ENCODE results near the gene OR52A5.

OR52A5 gene

DNA sequence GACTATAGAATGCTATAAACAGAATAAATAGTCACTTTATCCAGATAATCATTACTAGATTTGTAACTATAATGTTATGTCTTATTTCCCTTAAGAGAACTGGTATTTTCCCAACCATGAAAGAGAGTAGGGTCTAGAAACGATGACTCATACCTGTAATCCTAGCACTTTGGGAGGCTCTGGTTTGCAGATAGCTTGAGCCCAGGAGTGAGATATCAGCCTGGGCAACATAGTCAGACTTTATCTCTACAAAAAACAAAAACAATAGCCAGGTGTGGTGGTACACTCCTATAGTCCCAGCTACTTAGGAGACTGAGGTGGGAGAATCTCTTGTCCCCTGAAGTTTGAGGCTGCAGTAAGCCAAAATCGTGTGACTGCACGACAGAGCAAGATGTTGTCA lies 30.9 kb downstream of the OR52A5 start:
- no peak for DNase-seq

DNA sequence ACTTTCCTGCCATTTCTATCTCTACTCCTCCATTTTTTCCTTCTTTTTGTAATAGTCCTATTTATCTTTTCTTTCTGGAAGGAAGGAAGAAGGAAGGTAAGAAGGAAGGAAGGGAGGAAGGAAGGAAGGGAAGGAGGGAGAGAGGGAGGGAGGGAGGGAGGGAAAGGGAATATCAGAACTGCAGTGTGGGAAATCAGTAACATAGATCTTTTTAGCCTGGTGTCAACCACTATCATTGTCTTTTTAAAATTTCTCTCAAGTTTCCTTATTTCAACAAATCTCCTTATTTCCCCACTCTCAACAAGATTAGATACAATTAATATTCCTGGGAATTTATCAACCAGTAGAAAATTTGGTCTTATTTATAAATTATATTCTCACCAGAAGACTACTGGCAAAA lies 35.1 kb downstream of the OR52A5 start:
- no peak for DNase-seq

DNA sequence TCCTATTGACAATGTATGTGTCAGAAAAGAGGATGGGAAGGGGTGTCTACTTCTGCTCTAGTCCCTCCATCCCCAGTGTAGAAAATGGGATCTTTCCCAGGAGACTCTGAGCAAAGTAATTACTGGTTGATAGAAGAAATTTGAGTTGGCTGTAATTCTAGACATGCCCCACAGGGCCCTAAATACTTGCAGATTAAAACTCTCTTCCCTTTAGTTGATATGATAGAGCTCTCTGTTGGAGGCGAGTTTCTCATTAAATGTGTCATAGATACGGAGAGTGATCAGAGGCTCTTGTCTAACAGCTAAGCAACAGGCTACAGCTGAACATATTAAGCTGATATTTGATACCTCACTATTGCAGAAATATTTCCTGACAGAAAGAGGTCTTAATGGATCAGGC lies 35.9 kb downstream of the OR52A5 start:
- DNase-seq, result no peak

DNA sequence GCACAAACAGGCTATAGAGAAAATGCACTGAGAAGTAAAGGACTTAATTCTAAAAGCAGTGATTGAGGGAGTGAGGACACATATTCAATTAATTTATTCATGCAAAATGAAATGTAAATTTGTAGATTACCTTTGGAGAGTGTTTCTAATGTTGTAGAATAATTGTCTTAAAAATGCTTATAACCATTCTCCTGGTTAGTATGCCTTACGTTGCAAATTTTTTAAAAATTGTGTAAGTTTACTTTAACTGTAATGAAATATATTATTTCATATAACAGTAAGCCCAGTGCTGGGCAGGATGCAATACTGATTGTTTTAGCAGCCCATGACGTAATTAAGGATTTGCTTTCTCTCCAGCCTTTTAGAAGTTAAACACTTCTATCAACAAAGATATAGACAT lies 42.1 kb downstream of the OR52A5 start:
- no peak for DNase-seq

DNA sequence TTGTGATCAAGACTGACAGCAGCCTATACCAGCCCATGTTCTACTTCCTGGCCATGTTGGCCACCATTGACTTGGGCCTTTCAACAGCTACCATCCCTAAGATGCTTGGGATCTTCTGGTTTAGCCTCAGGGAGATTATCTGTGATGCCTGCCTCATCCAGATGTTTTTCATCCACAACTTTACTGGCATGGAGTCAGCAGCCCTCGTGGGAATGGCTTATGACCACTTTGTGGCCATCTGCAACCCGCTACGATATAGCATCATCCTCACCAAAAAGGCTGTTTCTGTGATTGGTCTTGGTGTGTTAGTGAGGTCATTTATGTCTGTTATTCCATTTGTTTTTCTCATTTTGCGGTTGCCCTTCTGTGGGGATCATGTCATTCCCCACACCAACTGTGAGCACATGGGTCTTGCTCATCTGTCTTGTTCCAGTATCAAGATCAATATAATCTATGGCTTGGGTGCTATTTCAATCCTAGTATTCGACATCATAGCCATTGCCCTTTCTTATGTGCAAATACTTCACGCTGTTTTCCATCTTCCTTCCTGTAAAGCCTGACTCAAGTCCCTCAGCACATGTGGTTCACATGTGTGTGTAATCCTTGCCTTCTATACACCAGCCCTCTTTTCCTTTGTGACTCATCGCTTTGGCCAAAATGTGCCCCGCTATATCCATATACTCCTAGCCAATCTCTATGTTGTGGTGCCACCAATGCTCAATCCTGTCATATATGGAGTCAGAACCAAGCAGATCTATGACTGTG lies 45.2 kb downstream of the OR52A5 start:
- no peak for DNase-seq

DNA sequence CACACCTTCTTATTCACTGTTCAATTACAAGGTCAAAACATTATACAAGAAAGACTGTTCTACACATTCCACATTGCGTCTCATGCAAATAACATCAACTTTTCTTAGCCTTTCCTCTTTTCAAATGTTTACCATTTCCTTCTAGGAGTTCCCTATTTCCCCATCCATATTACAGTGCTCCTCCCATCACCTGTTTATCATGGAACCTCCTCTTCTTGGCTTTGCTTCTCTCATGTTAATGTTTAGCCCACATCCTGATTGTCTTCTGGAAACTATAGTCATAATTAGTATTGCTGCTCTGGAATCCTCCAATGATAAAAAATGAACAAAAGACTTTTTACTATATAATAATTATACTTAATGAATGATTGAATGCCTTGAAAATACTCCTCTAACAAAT lies 47.5 kb downstream of the OR52A5 start:
- DNase-seq, result no peak

DNA sequence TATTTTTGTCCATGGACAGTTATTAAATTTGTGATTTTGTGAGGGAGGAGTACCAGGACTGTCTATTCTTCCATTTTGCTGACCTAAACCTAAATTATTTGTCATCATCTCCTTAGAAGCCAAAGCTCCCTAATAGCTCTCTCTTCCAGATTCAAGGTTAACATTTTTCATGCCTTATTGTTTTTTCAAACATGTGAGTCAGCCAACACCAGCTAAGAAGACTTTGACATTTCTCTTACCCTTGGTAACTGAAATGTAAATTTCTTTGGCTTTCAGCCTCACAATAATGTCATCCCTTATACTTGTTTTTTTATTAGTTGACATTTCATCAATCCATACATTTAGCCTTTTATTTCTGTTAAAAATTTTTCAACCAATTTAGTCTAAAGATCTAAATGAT lies 49.6 kb downstream of the OR52A5 start:
- no peak for DNase-seq

DNA sequence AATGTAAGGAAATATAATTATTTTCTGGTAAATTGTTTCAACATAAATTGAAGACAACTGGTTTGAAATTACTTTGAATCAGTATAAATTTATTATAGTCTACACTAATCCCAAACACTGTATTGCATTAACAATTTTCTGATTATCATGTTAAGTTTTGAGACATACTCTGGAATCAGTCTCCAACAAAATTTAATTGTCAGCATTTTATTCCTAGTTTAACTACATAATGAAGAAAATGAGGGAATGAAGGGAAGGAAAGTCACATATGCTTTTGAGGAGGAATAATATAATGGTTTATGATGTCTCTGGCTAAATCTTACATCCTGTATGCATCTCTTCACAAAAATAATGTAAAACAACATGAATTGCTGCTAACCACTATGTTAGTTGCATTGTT lies 54.6 kb downstream of the OR52A5 start:
- no peak for DNase-seq

DNA sequence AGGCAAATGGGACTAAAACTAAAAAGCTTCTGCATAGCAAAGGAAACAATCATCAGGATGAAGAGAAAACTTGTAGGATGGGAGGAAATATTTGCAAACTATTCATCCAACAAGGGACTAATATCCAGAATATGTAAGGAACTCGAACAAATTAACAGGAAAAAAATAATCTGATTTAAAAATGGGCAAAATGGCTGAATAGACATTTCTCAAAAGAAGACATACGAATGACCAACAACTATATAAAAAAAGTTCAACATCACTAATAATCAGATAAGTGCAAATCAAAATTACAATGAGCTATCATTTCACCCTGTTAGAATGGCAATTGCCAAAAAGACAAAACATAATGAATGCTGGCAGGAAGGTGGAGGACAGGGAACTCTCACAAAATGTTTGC lies 56.8 kb downstream of the OR52A5 start:
- DNase-seq, result no peak

All from T-helper 9 cell (primary cell).